HepG2 (cell line): ENCODE results near the gene PACC1. TPM values are rescaled to one million over a fixed set of nuclear protein-coding genes. Genes with fewer than 3 reads are reported as not detected.
"Not testable (repeated sequence)": the region's sequence is repeated elsewhere in the genome, so short reads cannot be mapped to it uniquely, and the experiment has no call there.

Experiments
- ATAC-seq: fragments of 200-7000 bp; cut with Tn5 transposase; 3 replicates; pipeline ENCODE4 v1.9.1; 2020; ENCODE audit warnings: mild to moderate bottlenecking, moderate library complexity
- BruUV-seq: library from RNA; stranded (reverse); fragments of 400-500 nt; replicated peaks from 2 replicates; lab custom pipeline; 2021; lab: Mats Ljungman, UMichigan
- CTCF ChIA-PET: fragments of 300-600 bp; formaldehyde crosslinking; extraction: SDS; loops from one replicate; lab custom pipeline; 2021; ENCODE audit warnings: low total read pairs, inconsistent platforms, low intra/inter-chr PET ratio; lab: Yijun Ruan, JAX
- POLR2A ChIA-PET: fragments of 350-600 bp; sonication (Branson Sonifier 250); formaldehyde crosslinking; loops from one replicate; lab custom pipeline; 2020; ENCODE audit warnings: antibody characterized with exemption, inconsistent platforms; lab: Yijun Ruan, JAX
- DNase-seq: peaks from one replicate; pipeline ENCODE4 v3.0.0-alpha.2; 2015; ENCODE audit warnings: low spot score
- FAIRE-seq: peaks from 3 replicates; lab custom pipeline; 2011; peaks lifted over from hg19 to GRCh38; lab: Jason Lieb, UNC
- H2AFZ ChIP-seq: one replicate; pipeline ENCODE4 v1.6.1; 2011; ENCODE audit warnings: low read length, inconsistent platforms
- H3K27ac ChIP-seq: fragments of 300-600 bp; 3 replicates; pipeline ENCODE4 v1.8.0; 2011; ENCODE audit warnings: mixed run types, mild to moderate bottlenecking, mixed read lengths, low read length, inconsistent platforms; ENCODE audit not compliant: insufficient read depth; ENCODE audit errors: extremely low read length
- H3K27me3 ChIP-seq, 2 experiments: fragments of 200-600 bp in 1 of 2; 2 replicates in 1 of 2; 3 replicates in 1 of 2; pipeline versions ENCODE4 v1.6.0 to v1.8.0; 2011; ENCODE audit warnings: low read length in 2 of 2, mild to moderate bottlenecking in 2 of 2, moderate library complexity in 2 of 2, inconsistent platforms in 1 of 2; ENCODE audit not compliant: insufficient read depth in 2 of 2, control insufficient read depth in 1 of 2
- H3K36me3 ChIP-seq, 2 experiments: fragments of 200-600 bp in 1 of 2; replicated peaks in 1 of 2; 2 replicates in 1 of 2; 3 replicates in 1 of 2; pipeline versions ENCODE4 v1.5.1 to v1.8.0; 2011; ENCODE audit warnings: low read length in 2 of 2, inconsistent platforms in 1 of 2; ENCODE audit not compliant: insufficient read depth in 2 of 2, control insufficient read depth in 1 of 2
- H3K4me1 ChIP-seq: 2 replicates; pipeline ENCODE4 v1.5.1; 2012; ENCODE audit warnings: low read length, inconsistent platforms; ENCODE audit not compliant: insufficient read depth
- H3K4me2 ChIP-seq: 2 replicates; pipeline ENCODE4 v1.6.0; 2011; ENCODE audit warnings: low read depth, low read length, inconsistent platforms
- H3K4me3 ChIP-seq, 3 experiments: fragments of 200-600 bp in 1 of 3; sonication (generic), shearing (Covaris generic) in 1 of 3; replicated peaks in 1 of 3; 2 replicates each; pipeline ENCODE4 v1.5.1; 2011 to 2016; ENCODE audit warnings: low read length in 3 of 3, inconsistent platforms in 2 of 3, low read depth in 2 of 3, mild to moderate bottlenecking in 2 of 3, control low read depth in 1 of 3, mixed read lengths in 1 of 3; ENCODE audit not compliant: insufficient read depth in 1 of 3
- H3K79me2 ChIP-seq: one replicate; pipeline ENCODE4 v1.6.1; 2011; ENCODE audit warnings: low read length, inconsistent platforms; ENCODE audit not compliant: insufficient read depth
- H3K9ac ChIP-seq: 2 replicates; pipeline ENCODE4 v1.6.0; 2011; ENCODE audit warnings: mild to moderate bottlenecking, low read depth, low read length, inconsistent platforms; ENCODE audit not compliant: insufficient read depth
- H3K9me3 ChIP-seq: 2 replicates; pipeline ENCODE4 v1.5.1; 2012; ENCODE audit warnings: mild to moderate bottlenecking, low read length
- H4K20me1 ChIP-seq: 2 replicates; pipeline ENCODE4 v1.6.0; 2011; ENCODE audit warnings: inconsistent platforms, mild to moderate bottlenecking, low read length, moderate library complexity; ENCODE audit not compliant: insufficient read depth
- FLYWCH1 ChIP-seq: sonication (generic); formaldehyde crosslinking; IDR thresholded peaks from 2 replicates; pipeline ENCODE4 v1.8.1; 2023; ENCODE audit warnings: mild to moderate bottlenecking, missing genetic modification reagents
- NR1H2 ChIP-seq: sonication (generic); formaldehyde crosslinking; IDR thresholded peaks from 2 replicates; pipeline ENCODE4 v1.8.1; 2022; ENCODE audit warnings: low read depth, missing genetic modification reagents, borderline replicate concordance
- NR2F2 ChIP-seq: IDR thresholded peaks from 2 replicates; pipeline ENCODE4 v1.6.1; 2012; ENCODE audit warnings: low read depth, inconsistent platforms, borderline replicate concordance
- ZBTB7A ChIP-seq: sonication (generic); formaldehyde crosslinking; IDR thresholded peaks from 2 replicates; pipeline ENCODE4 v1.8.0; 2022; ENCODE audit warnings: mild to moderate bottlenecking, missing genetic modification reagents
- ZMYM2 ChIP-seq: sonication (generic); formaldehyde crosslinking; IDR thresholded peaks from 2 replicates; pipeline ENCODE4 v1.8.0; 2022; ENCODE audit warnings: mild to moderate bottlenecking, missing genetic modification reagents
- ZNF850 ChIP-seq: sonication (generic); formaldehyde crosslinking; conservative IDR thresholded peaks from 2 replicates; pipeline ENCODE4 v1.9.0; 2021; ENCODE audit warnings: mild to moderate bottlenecking, missing genetic modification reagents
- WGBS: methylation state at CpG from one replicate; pipeline ENCODE4 v1.1.6; 2017; ENCODE audit warnings: low lambda C conversion rate; 5-methylcytosine and 5-hydroxymethylcytosine counted together
- in situ Hi-C: cut with HindIII; loops from 2 replicates; pipeline ENCODE4 v1.10.0; 2017; ENCODE audit warnings: low pct_unique_long_range_greater_than_20kb; ENCODE audit not compliant: extremely low pct_ligation_motif_present
- intact Hi-C: fragments of 100-400 bp; cut with micrococcal nuclease; formaldehyde crosslinking; loops from one replicate; pipeline ENCODE4 v1.10.0; 2022; ENCODE audit not compliant: unreplicated experiment
- polyA plus RNA-seq, 8 experiments: library from polyadenylated mRNA; depleted of rRNA in 3 of 8; stranded (reverse) in 7 of 8; unstranded in 1 of 8; fragments of >200 nt; fragmentation: Illumina TruSeq in 4 of 8; extraction: Trizol in 4 of 8; gene quantifications; 2 replicates each; pipeline versions ENCODE4 v1.2.1 to v1.2.3, GENCODE V29; 2011 to 2016; ENCODE audit warnings: low read depth in 4 of 8, missing spikeins in 1 of 8, mixed read lengths in 1 of 8; ENCODE audit not compliant: insufficient read depth in 1 of 8
- total RNA-seq, 5 experiments: library from RNA; depleted of rRNA; stranded (reverse); fragments of >200 nt; fragmentation: Illumina TruSeq; extraction: Trizol; gene quantifications; 2 replicates each; pipeline ENCODE4 v1.2.3, GENCODE V29; 2016; ENCODE audit warnings: low read depth in 1 of 5

PACC1 gene
- total and polyA plus RNA-seq, 2 of the 13 experiments (the other 11 are each of a cell fraction or from before 2014, with no cell fraction given), result 9.4 to 10.7 TPM

DNA sequence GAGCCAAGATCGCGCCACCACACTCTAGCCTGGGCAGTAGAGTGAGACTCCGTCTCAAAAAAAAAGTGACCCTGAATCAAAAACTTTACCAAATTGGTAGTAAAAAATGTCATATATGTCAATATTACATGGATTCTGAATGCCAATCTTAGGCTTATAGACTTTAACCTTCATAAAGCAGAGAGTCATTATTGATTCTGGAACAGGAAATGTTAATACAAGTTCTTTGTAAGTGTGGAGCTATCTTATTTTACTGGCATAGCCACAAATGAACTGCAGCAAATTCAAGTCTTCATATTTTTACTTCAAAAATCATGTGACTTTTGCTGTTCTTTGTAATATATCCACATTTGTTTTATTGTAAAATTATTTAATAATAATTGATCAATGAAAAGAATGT lies 88.1 kb downstream of the PACC1 start:
- no peak for ATAC-seq
- Histone ChIP-seq H3K36me3 (peaks cover 0 to 9% of the 10 kb centered on the region in 2 experiments; a peak in 2 of 5 replicates), H3K9ac (no peak overlapping the region), H3K79me2 (peaks cover 13% of the 10 kb centered on the region), H3K4me1 (no peaks in the 10 kb centered on the region), H4K20me1 (peaks cover 22% of the 10 kb centered on the region), H3K9me3 (no peaks in the 10 kb centered on the region), H3K27me3 (no peaks in the 10 kb centered on the region), H2AFZ (no peak overlapping the region), H3K4me3 (no peak overlapping the region), H3K27ac (no peak overlapping the region), H3K4me2 (no peak overlapping the region)
- FAIRE-seq, result no peak
- BruUV-seq, result no TSS peak
- ChIA-PET CTCF (no interaction called here), POLR2A (no interaction called here)
- WGBS, result 86% methylated on average over 3 of the region's 3 CpGs
- TF ChIP-seq FLYWCH1 (CRISPR knock-in tag), result no peak
- no peak for TF ChIP-seq ZBTB7A (CRISPR knock-in tag)
- TF ChIP-seq NR2F2, result no peak
- TF ChIP-seq ZMYM2 (CRISPR knock-in tag), result no peak
- in situ Hi-C loops (no loop called here), intact Hi-C loops (no loop called here)
- DNase-seq, result no peak

DNA sequence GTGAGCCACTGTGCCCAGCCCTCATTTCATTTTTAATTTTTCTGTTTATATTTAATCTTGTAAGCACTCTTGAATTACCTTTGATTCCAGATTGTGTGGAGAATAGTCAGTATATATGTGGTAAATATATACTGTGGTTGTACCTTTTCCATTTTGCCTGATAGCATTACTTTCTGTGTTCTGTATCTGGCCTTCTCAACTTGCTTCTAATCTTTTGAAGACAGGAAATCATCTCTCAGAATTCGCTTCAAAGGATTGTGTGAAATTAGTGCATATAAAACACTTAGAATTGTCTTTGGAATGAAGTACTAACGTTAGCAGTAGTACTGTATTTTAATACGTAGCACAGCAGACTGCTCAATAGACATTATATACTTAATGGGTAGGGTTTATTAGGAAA lies 91.6 kb downstream of the PACC1 start:
- no peaks in the 10 kb centered on the region for H3K9me3 ChIP-seq
- CTCF ChIA-PET, result no interaction called here
- POLR2A ChIA-PET, result no interaction called here
- no peak for ATAC-seq
- H3K27ac ChIP-seq, result no peak overlapping the region
- DNase-seq, result no peak
- H4K20me1 ChIP-seq, result peaks cover 22% of the 10 kb centered on the region
- H3K36me3 ChIP-seq, result 0 out of 5 replicates have a peak, but pooled peaks cover 0 to 3% of the 10 kb centered on the region in 2 experiments
- peaks cover 17% of the 10 kb centered on the region for H3K79me2 ChIP-seq
- FAIRE-seq, result no peak
- H2AFZ ChIP-seq, result no peak overlapping the region
- intact Hi-C loops, result no loop called here
- H3K4me3 ChIP-seq, result no peak overlapping the region
- no peaks in the 10 kb centered on the region for H3K4me1 ChIP-seq
- H3K27me3 ChIP-seq, result no peaks in the 10 kb centered on the region
- H3K9ac ChIP-seq, result no peak overlapping the region
- WGBS, result 58% methylated on average over 3 of the region's 3 CpGs
- no TSS peak for BruUV-seq
- in situ Hi-C loops, result no loop called here
- H3K4me2 ChIP-seq, result no peak overlapping the region
- TF ChIP-seq NR1H2 (no peak), ZNF850 (no peak)
- TF ChIP-seq, all 625 proteins: peak for 0

DNA sequence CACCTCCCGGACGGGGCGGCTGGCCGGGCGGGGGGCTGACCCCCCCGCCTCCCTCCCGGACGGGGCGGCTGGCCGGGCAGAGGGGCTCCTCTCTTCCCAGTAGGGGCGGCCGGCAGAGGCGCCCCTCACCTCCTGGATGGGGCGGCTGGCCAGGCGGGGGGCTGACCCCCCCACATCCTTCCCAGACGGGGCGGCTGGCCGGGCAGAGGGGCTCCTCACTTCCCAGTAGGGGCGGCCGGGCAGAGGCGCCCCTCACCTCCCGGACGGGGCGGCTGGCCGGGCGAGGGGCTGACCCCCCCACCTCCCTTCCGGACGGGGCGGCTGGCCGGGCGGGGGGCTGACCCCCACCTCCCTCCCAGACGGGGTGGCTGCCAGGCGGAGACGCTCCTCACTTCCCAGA lies 93.7 kb downstream of the PACC1 start:
- H2AFZ ChIP-seq, H3K36me3 ChIP-seq, CTCF ChIA-PET, BruUV-seq, H3K4me3 ChIP-seq, DNase-seq, intact Hi-C loops, H3K4me1 ChIP-seq, in situ Hi-C loops, FAIRE-seq, H3K9me3 ChIP-seq, ATAC-seq, H3K27me3 ChIP-seq, H3K4me2 ChIP-seq, POLR2A ChIA-PET, H3K27ac ChIP-seq, H3K9ac ChIP-seq: not testable (repeated sequence)
- no CpG with 5 or more reads among the region's 34 CpGs for WGBS
- Histone ChIP-seq H3K79me2 (peaks cover 33% of the 10 kb centered on the region), H4K20me1 (peaks cover 17% of the 10 kb centered on the region)
